HG03103 (cell line): ENCODE results near the gene LRRC27.

Experiments used
- ATAC-seq: cut with Tn5 transposase; IDR thresholded peaks from one replicate; pipeline ENCODE4 v1.9.1; 2021; ENCODE audit warnings: low read depth; ENCODE audit not compliant: unreplicated experiment

LRRC27 gene

GRCh38 chr10:132354356-132355094 is 22.5 kb downstream of the LRRC27 start:
- no peak for ATAC-seq

GRCh38 chr10:132355297-132355696 is 23.3 kb downstream of the LRRC27 start:
- ATAC-seq = no peak

- ATAC-seq = no peak
Observed at GRCh38 chr10:132355754-132356153, 23.8 kb downstream of the LRRC27 start.

- ATAC-seq = no peak
Observed at GRCh38 chr10:132356621-132357195, 24.7 kb downstream of the LRRC27 start.

- ATAC-seq = no peak
Observed at GRCh38 chr10:132357286-132358058, 25.5 kb downstream of the LRRC27 start.

- ATAC-seq = no peak
Observed at GRCh38 chr10:132359305-132360040, 27.5 kb downstream of the LRRC27 start.

- no peak for ATAC-seq
Observed at GRCh38 chr10:132360766-132361447, 28.9 kb downstream of the LRRC27 start.

- no peak for ATAC-seq
Observed at GRCh38 chr10:132361581-132362101, 29.6 kb downstream of the LRRC27 start.

GRCh38 chr10:132362151-132362611 is 30.2 kb downstream of the LRRC27 start:
- no peak for ATAC-seq

- no peak for ATAC-seq
Observed at GRCh38 chr10:132363376-132363775, 31.4 kb downstream of the LRRC27 start.

GRCh38 chr10:132363921-132364593 is 32.1 kb downstream of the LRRC27 start:
- no peak for ATAC-seq

- no peak for ATAC-seq
Observed at GRCh38 chr10:132364594-132364970, 32.6 kb downstream of the LRRC27 start.

GRCh38 chr10:132365102-132365501 is 33.1 kb downstream of the LRRC27 start:
- ATAC-seq = no peak

- no peak for ATAC-seq
Observed at GRCh38 chr10:132366006-132366405, 34.0 kb downstream of the LRRC27 start.

GRCh38 chr10:132366499-132366898 is 34.5 kb downstream of the LRRC27 start:
- no peak for ATAC-seq

- ATAC-seq = no peak
Observed at GRCh38 chr10:132368391-132368790, 36.4 kb downstream of the LRRC27 start.

GRCh38 chr10:132368881-132369635 is 37.1 kb downstream of the LRRC27 start:
- ATAC-seq = no peak

GRCh38 chr10:132369636-132370185 is 37.7 kb downstream of the LRRC27 start:
- no peak for ATAC-seq
